Measurements from ENCODE around the gene MECR.

The MECR gene

DNA sequence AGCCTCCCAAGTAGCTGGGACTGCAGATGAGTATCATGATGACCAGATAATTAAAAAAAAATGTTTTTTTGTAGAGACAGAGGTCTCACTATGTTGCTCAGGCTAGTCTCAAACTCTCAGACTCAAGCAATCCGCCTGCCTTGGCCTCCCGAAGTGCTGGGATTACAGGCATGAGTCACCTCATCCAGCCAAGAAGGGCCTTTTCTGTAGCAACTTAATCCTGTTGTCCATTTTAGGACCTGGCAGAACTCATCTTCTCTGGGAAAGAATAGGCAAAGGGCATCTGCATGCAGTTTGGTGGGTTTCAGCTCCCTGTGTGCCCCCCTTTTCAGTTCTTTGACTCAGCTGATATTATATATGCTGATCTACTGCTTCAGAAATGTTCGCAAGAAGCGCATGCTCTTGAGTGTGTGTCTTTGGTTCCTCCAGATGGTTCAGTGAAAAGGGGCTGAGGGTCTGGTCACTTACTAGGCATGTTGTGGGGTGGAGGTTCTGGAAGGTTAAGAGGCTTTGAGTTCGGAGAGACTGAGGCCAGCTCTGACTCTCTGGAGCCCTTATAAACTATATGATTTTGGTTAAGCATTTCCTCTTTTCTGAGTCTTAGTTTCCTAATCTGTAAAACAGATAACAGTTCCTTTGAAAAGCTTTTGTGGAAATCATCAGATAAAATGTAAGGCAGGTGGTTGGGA is 29.7 kb downstream of the MECR start:
- no peak for DNase-seq

DNA sequence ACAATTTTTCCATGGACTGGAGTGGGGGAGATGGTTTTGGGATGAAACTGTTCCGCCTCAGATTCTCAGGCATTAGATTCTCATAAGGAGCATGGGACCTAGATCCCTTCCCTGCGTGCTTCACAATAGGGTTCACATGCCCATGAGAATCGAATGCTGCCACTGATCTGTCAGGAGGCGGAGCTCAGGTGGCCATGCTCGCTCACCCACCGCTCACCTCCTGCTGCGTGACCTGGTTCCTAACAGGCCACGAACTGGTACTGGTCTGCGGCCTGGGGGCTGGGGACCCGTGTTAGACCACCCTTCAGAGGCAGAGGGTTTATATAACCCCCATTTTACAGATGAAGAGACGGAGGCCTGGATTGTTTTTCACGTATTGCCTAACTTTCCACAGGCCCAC is 32.7 kb downstream of the MECR start:
- DNase-seq, result no peak

GRCh38 chr1:29197590-29197924 is 33.2 kb downstream of the MECR start:
- DNase-seq, result peak in 1 of 2 experiments; percentile 54

GRCh38 chr1:29196863-29197589 is 33.7 kb downstream of the MECR start:
- DNase-seq, result no peak

GRCh38 chr1:29195881-29196291 is 34.8 kb downstream of the MECR start:
- no peak for DNase-seq

DNA sequence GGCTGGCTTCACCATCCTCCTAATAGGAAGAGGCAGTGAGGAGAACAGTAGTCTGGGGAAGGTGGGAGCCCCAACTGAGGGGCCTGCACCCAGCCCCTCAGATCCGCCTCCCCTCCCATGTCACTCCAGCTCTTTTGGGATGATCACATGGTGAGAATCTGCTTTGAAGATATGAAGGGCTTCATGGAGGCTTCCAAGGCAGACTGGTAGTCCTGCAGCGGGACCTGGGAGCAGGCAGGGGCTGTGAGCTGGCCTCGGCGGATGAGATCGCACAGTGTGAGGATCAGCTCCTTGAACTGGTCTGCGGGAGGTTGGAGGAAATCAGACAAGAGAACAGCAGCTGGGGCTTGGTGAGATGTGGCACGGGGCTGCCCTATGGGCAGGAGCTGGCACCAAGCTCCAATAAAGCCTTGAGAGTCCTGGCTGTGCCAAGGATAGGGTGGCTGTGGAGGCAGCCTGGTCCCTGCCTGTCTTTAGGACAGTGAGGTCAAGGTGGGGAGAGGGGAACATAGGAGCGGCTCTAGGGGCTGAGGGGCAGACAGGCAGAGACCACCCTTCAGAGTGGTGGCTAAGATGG is 36.8 kb downstream of the MECR start:
- DNase-seq, result no peak

- DNase-seq, result no peak
These were observed 40.0 kb downstream of the MECR start for GRCh38 chr1:29190718-29191117.

GRCh38 chr1:29186707-29187106 is 44.0 kb downstream of the MECR start:
- DNase-seq, result no peak

DNA sequence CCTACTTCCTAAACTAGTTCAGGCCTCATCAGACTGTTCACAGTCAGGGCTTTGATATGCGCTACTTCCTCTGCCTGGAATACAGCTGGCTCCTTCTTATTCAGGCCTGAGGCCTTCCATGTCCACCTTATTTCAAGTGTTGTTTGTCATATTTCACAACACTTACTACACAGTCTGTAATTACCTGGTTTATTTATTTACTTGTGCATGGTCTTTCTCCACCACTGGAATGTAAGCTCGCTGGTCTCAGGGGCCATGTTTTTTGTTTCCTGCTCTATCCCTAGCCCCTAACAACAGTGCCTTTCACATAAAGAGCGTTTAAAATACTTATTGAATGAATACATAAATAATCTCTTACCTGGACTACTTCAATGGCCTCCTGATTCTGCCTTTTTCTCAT is 44.5 kb downstream of the MECR start:
- no peak for DNase-seq

- no peak for DNase-seq
These were observed 47.4 kb downstream of the MECR start for GRCh38 chr1:29183287-29183686.

DNA sequence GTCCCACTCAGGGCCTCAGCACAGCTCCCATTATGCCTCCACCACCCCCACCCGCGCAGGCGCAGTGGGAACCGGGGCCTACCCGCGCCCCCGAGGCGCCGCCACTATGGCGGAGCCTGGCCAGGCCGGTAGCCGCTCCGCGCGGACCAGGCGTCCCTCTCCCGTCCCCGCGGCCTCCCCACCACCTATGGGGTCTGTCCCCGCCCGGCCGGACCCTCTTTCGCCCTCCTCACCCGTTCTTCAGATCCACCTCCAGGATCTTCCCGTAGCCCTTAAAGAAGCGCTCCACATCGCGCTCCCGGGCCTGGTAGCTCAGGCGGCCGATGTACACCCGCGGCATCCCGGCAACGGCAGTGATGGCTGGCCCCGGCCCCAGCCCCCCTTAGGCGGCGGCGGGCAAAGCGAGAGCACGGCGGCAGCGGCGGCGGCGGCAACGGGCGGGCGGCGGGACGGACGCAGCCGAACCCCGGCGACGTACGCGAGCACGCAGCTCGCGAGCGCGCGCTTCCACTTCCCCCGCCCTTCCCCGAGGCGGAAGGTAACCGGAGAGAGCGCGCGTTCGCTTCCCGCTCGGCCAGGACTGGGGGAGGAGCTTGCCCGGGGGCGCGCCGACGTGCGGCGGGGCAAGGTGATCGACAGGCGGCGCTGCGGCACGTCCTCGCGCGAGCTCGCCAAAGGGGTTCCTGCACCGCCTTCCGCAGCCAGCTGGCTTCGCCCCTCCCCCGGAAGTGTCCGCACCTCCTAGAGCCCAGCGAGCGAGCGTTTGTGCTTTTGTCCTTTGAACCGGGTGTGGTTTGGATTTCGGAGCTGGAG is 49.1 kb downstream of the MECR start, which contains the start of gene SRSF4:
SRSF4 (minus strand) TSS at position 488 of the 813 bp plus-strand sequence; CDS start at position 340, 148 bp downstream.
- DNase-seq, result peak; percentile 95 to 99

DNA sequence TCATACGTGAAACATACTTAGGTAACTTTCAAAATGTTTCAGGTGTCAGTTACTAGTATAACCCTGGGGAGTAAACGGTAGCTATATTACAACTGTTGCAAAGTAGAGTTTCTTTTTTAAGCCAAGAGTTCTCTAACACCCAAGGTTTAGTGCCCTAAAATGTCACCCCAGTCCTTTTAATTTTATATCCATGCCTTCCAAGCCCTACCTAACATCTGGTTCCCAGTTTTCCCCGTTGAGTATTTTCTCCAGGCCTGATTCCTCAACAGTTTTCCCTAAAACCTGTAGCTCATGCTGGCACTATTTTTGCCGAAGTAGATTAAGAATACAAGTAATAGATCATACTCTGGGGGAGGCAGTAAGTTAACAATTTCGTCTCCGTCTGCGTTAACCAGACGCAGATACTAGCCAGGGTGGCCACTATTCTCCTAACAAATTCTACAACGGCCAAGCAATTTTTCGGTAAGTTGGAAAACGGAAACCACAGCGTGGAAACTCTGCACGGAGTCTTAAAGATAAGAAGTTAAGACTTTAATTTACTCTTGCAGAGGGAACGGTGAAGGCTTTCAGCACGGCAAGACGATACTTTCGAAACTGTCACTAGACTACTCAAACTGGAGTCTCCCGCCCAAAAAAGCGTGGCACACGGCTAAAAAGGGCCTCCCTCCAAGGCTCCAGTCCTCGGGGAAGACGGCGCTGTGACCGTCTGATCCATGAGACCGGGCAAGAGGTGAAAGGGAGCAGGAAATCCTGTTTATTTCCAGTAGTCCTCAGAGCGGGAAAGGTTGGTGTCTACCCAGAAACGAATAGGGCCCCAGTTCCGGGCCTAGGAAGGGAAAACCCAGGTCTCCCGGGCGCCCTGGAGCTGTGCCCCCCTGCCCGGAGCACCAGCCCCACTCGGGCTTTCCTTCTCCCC is 50.0 kb downstream of the MECR start:
- no peak for DNase-seq

DNA sequence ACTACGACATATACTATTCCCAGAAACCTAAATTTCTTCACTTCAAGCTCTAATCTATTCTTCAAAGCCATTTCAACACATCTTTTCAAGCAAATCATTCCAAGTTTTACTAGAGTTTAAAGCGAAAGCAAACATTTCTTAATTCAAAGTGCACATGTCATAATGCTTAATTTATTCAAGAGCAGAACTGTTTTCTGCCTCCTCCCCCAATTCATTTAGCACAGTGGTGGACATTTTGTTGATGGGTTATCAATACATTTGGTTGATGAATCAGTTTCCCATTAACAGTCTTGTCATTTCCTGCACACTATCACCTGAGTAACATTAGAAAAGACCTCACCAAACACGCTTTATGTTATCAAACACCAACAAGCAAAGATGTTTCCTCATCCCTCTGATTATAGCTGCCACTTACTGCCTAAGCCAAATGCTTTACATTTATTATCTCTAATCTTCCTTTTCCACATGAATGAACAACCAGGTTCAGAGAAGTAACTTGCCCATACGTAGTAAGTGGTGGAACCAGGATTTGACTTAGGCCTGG is 51.0 kb downstream of the MECR start:
- DNase-seq, result peak; percentile 6 to 17

- DNase-seq, result no peak
These were observed 53.6 kb downstream of the MECR start for GRCh38 chr1:29177022-29177705.

- no peak for DNase-seq
These were observed 54.2 kb downstream of the MECR start for GRCh38 chr1:29176576-29176975.

DNA sequence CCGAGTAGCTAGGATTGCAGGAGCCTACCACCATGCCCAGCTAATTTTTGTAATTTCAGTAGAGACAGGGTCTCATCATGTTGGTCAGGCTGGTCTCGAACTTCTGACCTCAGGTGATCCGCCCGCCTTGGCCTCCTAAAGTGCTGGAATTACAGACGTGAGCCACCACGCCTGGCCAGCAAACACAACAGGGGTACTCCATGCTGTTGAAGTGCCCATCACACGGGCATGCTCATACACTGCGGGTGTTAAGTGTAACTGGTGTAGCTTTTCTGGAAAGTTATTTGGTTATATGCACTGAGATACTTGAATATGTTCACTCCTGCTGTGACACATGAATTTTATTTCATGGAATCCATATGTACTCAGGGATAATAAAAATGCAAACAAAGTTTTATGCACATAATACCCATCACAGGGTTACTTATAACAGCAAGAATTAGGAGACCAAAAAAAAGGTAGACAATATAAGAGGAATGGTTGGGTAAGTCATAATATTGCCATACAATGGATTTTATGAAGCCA is 58.3 kb downstream of the MECR start:
- no peak for DNase-seq

GRCh38 chr1:29171521-29171920 is 59.2 kb downstream of the MECR start:
- no peak for DNase-seq

- DNase-seq, result no peak
These were observed 59.6 kb downstream of the MECR start for GRCh38 chr1:29171089-29171488.

GRCh38 chr1:29169976-29170375 is 60.8 kb downstream of the MECR start:
- DNase-seq, result no peak

- no peak for DNase-seq
These were observed 62.8 kb downstream of the MECR start for GRCh38 chr1:29167904-29168303.

GRCh38 chr1:29166291-29166878 is 64.3 kb downstream of the MECR start:
- DNase-seq, result no peak
